PC-3 (cell line): ENCODE measurements around the gene IL12RB1. TPM values are rescaled to one million over a fixed set of nuclear protein-coding genes. Genes with fewer than 3 reads are reported as not detected.

Experiments
- ATAC-seq: fragments of 200-7000 bp; cut with Tn5 transposase; 2 replicates; pipeline ENCODE4 v1.9.1; 2020; ENCODE audit warnings: mild to moderate bottlenecking, moderate library complexity
- BruUV-seq: library from RNA; stranded (reverse); fragments of 400-500 nt; replicated peaks from 2 replicates; lab custom pipeline; 2021; lab: Mats Ljungman, UMichigan
- CTCF ChIA-PET: fragments of 300-600 bp; sonication (Branson Sonifier 250); formaldehyde crosslinking; loops from one replicate; lab custom pipeline; 2022; ENCODE audit warnings: antibody characterized with exemption; lab: Charles Lee
- POLR2A ChIA-PET: fragments of 300-600 bp; sonication (Branson Sonifier 250); formaldehyde crosslinking; loops from one replicate; lab custom pipeline; 2022; ENCODE audit warnings: antibody characterized with exemption; ENCODE audit not compliant: unreplicated experiment; lab: Charles Lee
- DNase-seq: peaks from one replicate; pipeline ENCODE4 v3.0.0-alpha.2; 2015
- H2AFZ ChIP-seq: fragments of 300-600 bp; sonication (generic); 2 replicates; pipeline ENCODE4 v1.6.0; 2016; ENCODE audit warnings: antibody characterized with exemption, low read length
- H3F3A ChIP-seq: fragments of 300-600 bp; sonication (generic); one replicate; pipeline ENCODE4 v1.6.0; 2017; ENCODE audit warnings: antibody characterized with exemption, low read length, control low read depth, mild to moderate bottlenecking; ENCODE audit not compliant: unreplicated experiment
- H3K27ac ChIP-seq: fragments of 300-600 bp; sonication (generic); 2 replicates; pipeline ENCODE4 v1.5.1; 2016; ENCODE audit warnings: mild to moderate bottlenecking, low read length
- H3K27me3 ChIP-seq: fragments of 300-600 bp; sonication (generic); 2 replicates; pipeline ENCODE4 v1.6.1; 2016; ENCODE audit warnings: low read length, mixed read lengths
- H3K36me3 ChIP-seq: fragments of 300-600 bp; sonication (generic); 2 replicates; pipeline ENCODE4 v1.6.1; 2016; ENCODE audit warnings: low read depth, mixed run types, low read length, mixed read lengths
- H3K4me1 ChIP-seq: fragments of 300-600 bp; sonication (generic); 2 replicates; pipeline ENCODE4 v1.5.1; 2016; ENCODE audit warnings: low read length; ENCODE audit not compliant: insufficient read depth
- H3K4me2 ChIP-seq: fragments of 300-600 bp; sonication (generic); 2 replicates; pipeline ENCODE4 v1.6.0; 2016; ENCODE audit warnings: low read length
- H3K4me3 ChIP-seq: fragments of 300-600 bp; sonication (generic); 2 replicates; pipeline ENCODE4 v1.5.1; 2016; ENCODE audit warnings: mild to moderate bottlenecking, low read length, mixed read lengths
- H3K79me2 ChIP-seq: fragments of 300-600 bp; sonication (generic); 2 replicates; pipeline ENCODE4 v1.6.1; 2017; ENCODE audit warnings: low read length, mixed read lengths
- H3K9ac ChIP-seq: fragments of 300-600 bp; sonication (generic); 2 replicates; pipeline ENCODE4 v1.6.0; 2016; ENCODE audit warnings: mild to moderate bottlenecking, low read length
- H3K9me2 ChIP-seq: fragments of 300-600 bp; sonication (generic); replicated peaks from 2 replicates; pipeline ENCODE4 v1.6.1; 2016; ENCODE audit warnings: mixed run types, low read length, mixed read lengths
- H3K9me3 ChIP-seq: fragments of 300-600 bp; sonication (generic); 2 replicates; pipeline ENCODE4 v1.6.1; 2016; ENCODE audit warnings: low read length, mixed read lengths
- H4K20me1 ChIP-seq: fragments of 300-600 bp; sonication (generic); 2 replicates; pipeline ENCODE4 v1.6.1; 2016; ENCODE audit warnings: low read length, mixed read lengths
- CTCF ChIP-seq: fragments of 300-600 bp; sonication (generic); conservative IDR thresholded peaks from 2 replicates; pipeline ENCODE4 v1.5.1; 2017; ENCODE audit warnings: antibody characterized with exemption, low read depth, mild to moderate bottlenecking, low read length
- EZH2 ChIP-seq: fragments of 300-600 bp; sonication (generic); IDR thresholded peaks from one replicate; pipeline ENCODE4 v1.6.1; 2017; ENCODE audit warnings: antibody characterized with exemption, mild to moderate bottlenecking, low read length; ENCODE audit not compliant: unreplicated experiment
- EZH2phosphoT487 ChIP-seq: fragments of 300-600 bp; sonication (generic); IDR thresholded peaks from 2 replicates; pipeline ENCODE4 v1.6.1; 2018; ENCODE audit warnings: mild to moderate bottlenecking, antibody characterized with exemption, low read length, borderline replicate concordance
- intact Hi-C: fragments of 100-400 bp; cut with micrococcal nuclease; formaldehyde crosslinking; loops from 2 replicates; pipeline ENCODE4 v1.9.0; 2023
- total RNA-seq: library from RNA; depleted of rRNA; stranded (reverse); fragments of >200 nt; gene quantifications from 2 replicates; pipeline ENCODE4 v1.2.3, GENCODE V29; 2014

Gene IL12RB1
- total RNA-seq, 1 experiment from 2014 or later, result not detected

- H3K9me2 ChIP-seq, result no peaks in the 10 kb centered on the region
- H3K4me3 ChIP-seq, result no peak overlapping the region
- no peak overlapping the region for H3K4me2 ChIP-seq
- ATAC-seq (no peak), DNase-seq (no peak)
- BruUV-seq, result no TSS peak
- ChIA-PET CTCF (no interaction called here), POLR2A (no interaction called here)
- no peaks in the 10 kb centered on the region for H3K36me3 ChIP-seq
- intact Hi-C loops, result no loop called here
- H3F3A ChIP-seq, result no peaks in the 10 kb centered on the region
- no peak overlapping the region for H2AFZ ChIP-seq
- no peaks in the 10 kb centered on the region for H3K9me3 ChIP-seq
- H3K4me1 ChIP-seq, result peaks cover 16% of the 10 kb centered on the region
- no peak overlapping the region for H3K27ac ChIP-seq
- no peaks in the 10 kb centered on the region for H4K20me1 ChIP-seq
- peaks cover 11% of the 10 kb centered on the region; the same call in 1 of the 2 replicates for H3K79me2 ChIP-seq
- H3K9ac ChIP-seq, result no peak overlapping the region
- H3K27me3 ChIP-seq, result no peaks in the 10 kb centered on the region
- TF ChIP-seq EZH2phosphoT487, result no peak
- TF ChIP-seq CTCF, result no peak
- TF ChIP-seq EZH2, result no peak
Observed at GRCh38 chr19:18121166-18121565, 34.4 kb upstream of the IL12RB1 start.

- no peak overlapping the region for H3K9ac ChIP-seq
- no peaks in the 10 kb centered on the region for H4K20me1 ChIP-seq
- DNase-seq (no peak), ATAC-seq (no peak)
- H3K9me2 ChIP-seq, result no peaks in the 10 kb centered on the region
- CTCF ChIA-PET, result no interaction called here
- no peak overlapping the region for H2AFZ ChIP-seq
- BruUV-seq, result no TSS peak
- no peak overlapping the region for H3K4me3 ChIP-seq
- no peak overlapping the region for H3K27ac ChIP-seq
- TF ChIP-seq EZH2phosphoT487, result no peak
- no peak for TF ChIP-seq EZH2
- no peak for TF ChIP-seq CTCF
- H3K9me3 ChIP-seq, result no peaks in the 10 kb centered on the region
- intact Hi-C loops, result no loop called here
- H3K4me2 ChIP-seq, result no peak overlapping the region
- H3K79me2 ChIP-seq, result peaks cover 11% of the 10 kb centered on the region; the same call in 1 of the 2 replicates
- no peaks in the 10 kb centered on the region for H3F3A ChIP-seq
- peaks cover 16% of the 10 kb centered on the region for H3K4me1 ChIP-seq
- H3K36me3 ChIP-seq, result no peaks in the 10 kb centered on the region
- no peaks in the 10 kb centered on the region for H3K27me3 ChIP-seq
- POLR2A ChIA-PET, result no interaction called here
Observed at GRCh38 chr19:18120127-18120526, 33.4 kb upstream of the IL12RB1 start.

- no peaks in the 10 kb centered on the region for H3K27me3 ChIP-seq
- H3K4me2 ChIP-seq, result no peak overlapping the region
- ATAC-seq (no peak), DNase-seq (no peak)
- no peaks in the 10 kb centered on the region for H3K36me3 ChIP-seq
- TF ChIP-seq CTCF (no peak), EZH2phosphoT487 (no peak), EZH2 (no peak)
- no peaks in the 10 kb centered on the region for H3K9me3 ChIP-seq
- BruUV-seq, result no TSS peak
- ChIA-PET CTCF (no interaction called here), POLR2A (no interaction called here)
- peaks cover 11% of the 10 kb centered on the region; the same call in 1 of the 2 replicates for H3K79me2 ChIP-seq
- no peak overlapping the region for H2AFZ ChIP-seq
- peaks cover 16% of the 10 kb centered on the region for H3K4me1 ChIP-seq
- no peaks in the 10 kb centered on the region for H3K9me2 ChIP-seq
- H3K9ac ChIP-seq, result no peak overlapping the region
- no peaks in the 10 kb centered on the region for H4K20me1 ChIP-seq
- H3K27ac ChIP-seq, result no peak overlapping the region
- no peaks in the 10 kb centered on the region for H3F3A ChIP-seq
- H3K4me3 ChIP-seq, result no peak overlapping the region
- intact Hi-C loops, result no loop called here
Observed at GRCh38 chr19:18119717-18120105, 33.0 kb upstream of the IL12RB1 start.
